ENCODE results near the gene TMCO4.
"Not testable (repeated sequence)": the region's sequence is repeated elsewhere in the genome, so short reads cannot be mapped to it uniquely, and the experiment has no call there.

TMCO4 gene

DNA sequence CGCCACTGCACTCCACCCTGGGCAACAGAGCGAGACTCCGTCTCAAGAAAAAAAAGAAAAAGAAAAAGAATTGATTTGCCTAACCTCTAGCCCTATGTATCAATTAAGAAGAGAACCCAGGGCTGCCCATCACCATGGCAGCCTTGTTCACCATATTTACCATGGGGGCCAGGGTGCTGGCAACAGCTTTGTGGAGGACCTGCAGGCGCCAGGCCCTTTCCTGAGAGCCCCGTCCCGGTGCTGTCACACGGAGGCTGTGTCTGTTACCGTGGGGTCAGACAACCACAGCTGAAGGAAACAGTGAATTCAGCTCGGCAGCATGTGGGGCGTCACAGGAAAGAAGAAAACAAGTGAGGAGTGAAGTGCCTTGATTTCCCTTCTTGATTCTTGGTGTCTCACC, 162.1 kb downstream of the TMCO4 start:
- no peak for DNase-seq (ENCODE audit: low read depth in 2 of 2)

GRCh38 chr1:19636749-19637148, 163.0 kb downstream of the TMCO4 start:
- DNase-seq (ENCODE audit: low read depth in 2 of 2) = not testable (repeated sequence)

DNA sequence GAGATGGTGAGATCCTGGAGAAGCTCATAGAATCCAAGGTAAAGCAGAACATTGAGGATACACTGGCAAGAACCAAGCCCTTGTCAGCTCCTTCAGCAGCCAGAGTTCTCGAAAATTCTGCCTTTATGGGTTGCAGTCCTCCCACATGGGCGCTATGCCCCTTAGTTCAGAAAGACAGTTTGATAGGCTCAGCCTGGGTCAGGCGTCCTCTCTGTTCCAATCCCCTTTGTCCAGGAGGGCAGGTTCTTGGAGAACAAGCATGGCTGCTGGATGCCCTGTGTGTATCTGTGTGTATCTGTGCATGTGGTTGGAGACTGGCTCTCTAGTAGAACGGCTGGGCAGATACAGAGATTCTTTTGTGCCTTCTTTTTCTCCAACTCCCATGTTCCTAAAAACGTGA, 163.7 kb downstream of the TMCO4 start:
- DNase-seq (ENCODE audit: low read depth in 2 of 2) = no peak

- no peak for DNase-seq (ENCODE audit: low read depth in 2 of 2)
Measured at GRCh38 chr1:19635646-19636045, 164.1 kb downstream of the TMCO4 start.

- not testable (repeated sequence) for DNase-seq (ENCODE audit: low read depth in 2 of 2)
Measured at GRCh38 chr1:19635064-19635463, 164.7 kb downstream of the TMCO4 start.

GRCh38 chr1:19633106-19633505, 166.6 kb downstream of the TMCO4 start:
- no peak for DNase-seq (ENCODE audit: low read depth in 2 of 2)

All from stimulated activated CD8-positive, alpha-beta memory T cell treated with anti-CD3 and anti-CD28 coated beads, Interleukin-7, amount 100 ng/mL, for 1 hour (primary cell).